HG02840 (cell line): ENCODE data around the gene ASCC2.
"Not testable (repeated sequence)": the region's sequence is repeated elsewhere in the genome, so short reads cannot be mapped to it uniquely, and the experiment has no call there.

Source experiments
- ATAC-seq: cut with Tn5 transposase; IDR thresholded peaks from one replicate; pipeline ENCODE4 v1.9.1; 2021; ENCODE audit warnings: mild to moderate bottlenecking, moderate library complexity, moderate number of reproducible peaks; ENCODE audit not compliant: unreplicated experiment, low FRiP score

ASCC2 gene

GRCh38 chr22:29859030-29859429, 21.0 kb upstream of the ASCC2 start:
- ATAC-seq, result not testable (repeated sequence)

DNA sequence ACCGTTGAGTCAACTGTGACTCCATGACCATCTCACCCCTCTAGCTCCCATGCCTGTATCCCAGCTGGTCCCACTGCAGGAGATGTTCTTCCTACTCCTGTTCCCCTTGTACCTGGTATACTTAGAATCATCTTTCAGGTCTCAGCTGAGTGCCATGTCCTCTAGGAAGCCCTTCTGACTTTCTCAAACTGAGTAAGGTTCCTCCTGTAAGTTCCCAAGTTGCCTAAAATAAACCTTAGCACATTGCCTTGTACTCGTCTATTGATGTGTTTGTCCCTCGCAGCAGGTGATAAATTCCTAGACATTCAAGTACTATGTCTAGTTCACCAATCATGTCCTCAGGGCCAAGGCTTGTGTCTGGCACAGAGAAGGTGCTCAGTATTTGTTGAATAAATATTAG, 18.4 kb upstream of the ASCC2 start:
- ATAC-seq, result no peak

- no peak for ATAC-seq
Observed at GRCh38 chr22:29855611-29856181, 17.6 kb upstream of the ASCC2 start.

DNA sequence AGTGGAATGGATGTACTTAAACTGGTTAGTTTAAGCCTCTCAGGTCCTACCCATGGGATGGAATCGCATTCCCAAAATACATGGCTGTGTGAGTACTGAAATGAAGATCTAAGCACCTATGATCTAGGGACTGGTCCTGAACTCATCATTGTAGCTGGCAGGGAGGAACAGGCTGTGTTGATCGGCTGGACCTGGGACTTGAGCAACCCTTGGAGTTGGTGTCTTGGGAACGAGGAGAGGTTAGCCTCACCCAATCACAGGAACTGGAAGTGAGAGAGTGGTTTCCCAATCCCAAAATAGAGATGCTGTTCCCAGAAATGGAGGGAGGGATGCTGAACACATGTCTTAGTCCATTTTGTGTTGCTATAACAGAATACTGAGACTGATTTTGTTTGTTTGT, 16.4 kb upstream of the ASCC2 start:
- no peak for ATAC-seq

DNA sequence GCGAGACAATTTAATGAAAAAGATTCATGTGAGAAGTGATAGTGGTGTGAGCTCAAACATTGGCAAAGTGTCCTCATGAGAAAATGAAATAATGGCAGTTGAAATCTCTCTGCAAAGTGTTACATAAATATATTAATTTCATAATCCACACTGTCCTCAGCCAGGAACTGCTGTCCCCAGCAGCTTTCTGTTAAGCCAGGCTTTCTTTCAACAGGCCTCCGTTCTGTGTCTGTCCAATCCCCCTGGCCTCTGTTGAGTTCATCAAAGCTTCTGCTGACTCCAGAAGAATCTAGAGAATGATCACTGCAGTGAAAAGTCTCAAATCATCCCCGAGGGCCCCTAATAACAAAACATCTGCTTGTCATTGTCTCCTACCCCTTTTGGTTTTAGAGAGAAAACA, 10.0 kb upstream of the ASCC2 start:
- ATAC-seq, result no peak

GRCh38 chr22:29846290-29846689, 8.2 kb upstream of the ASCC2 start:
- no peak for ATAC-seq

DNA sequence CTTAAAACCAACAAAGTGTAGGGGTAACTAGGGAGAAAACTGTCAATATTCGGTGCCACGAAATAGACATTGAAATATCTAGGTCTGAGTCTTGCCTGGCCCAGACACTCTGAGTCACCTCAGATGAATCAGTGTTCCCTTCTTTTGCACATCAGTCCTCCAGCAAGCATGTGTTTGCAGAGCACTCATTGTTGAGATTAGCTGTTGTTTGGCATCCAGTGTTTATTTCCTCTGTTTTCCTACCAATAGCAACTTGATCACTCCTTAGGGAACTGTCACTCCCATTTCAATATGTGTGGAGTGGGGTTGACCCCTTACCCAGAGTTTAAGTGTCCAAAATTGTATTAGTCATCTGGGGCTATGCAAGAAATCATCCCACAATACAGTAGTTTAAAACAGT, 4.7 kb upstream of the ASCC2 start:
- no peak for ATAC-seq

DNA sequence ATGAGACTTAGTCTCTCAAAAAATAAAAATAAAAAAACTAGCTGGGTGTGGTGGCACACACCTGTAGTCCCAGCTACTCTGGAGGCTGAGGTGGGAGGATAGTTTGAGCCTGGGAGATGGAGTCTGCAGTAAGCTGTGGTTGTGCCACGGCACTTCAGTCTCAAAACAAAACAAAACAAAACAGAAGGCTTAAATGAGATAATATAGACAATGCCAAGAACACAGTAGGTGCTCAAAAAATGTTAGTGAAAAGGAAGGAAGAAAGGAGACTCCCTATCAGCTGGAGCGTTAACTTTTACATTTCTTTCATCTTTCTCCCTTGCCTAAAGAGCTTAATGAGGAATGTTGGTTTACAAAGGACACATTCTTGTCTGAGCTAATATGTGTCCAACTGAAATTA, 4.1 kb upstream of the ASCC2 start:
- ATAC-seq, result no peak

- no peak for ATAC-seq
Observed at GRCh38 chr22:29840498-29840897, 2.4 kb upstream of the ASCC2 start.

DNA sequence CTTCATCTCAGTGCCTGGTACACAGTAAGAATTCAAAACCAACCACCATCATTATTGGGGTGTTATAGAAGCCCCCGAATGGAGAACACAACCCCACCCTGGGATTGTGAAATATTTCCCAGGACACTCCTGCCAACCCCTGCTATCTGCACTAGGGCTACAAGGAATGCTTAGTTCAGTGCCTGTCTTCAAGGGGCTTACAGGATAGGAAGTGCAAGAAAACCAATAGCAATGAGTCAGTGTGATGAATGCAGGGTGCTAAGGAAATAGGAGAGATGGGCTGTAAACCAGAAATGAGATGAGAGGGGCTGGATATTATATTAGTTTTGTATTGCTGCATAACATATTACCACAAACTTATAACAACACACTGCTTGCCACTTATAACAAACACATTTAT, 965 bp upstream of the ASCC2 start:
- ATAC-seq, result no peak

DNA sequence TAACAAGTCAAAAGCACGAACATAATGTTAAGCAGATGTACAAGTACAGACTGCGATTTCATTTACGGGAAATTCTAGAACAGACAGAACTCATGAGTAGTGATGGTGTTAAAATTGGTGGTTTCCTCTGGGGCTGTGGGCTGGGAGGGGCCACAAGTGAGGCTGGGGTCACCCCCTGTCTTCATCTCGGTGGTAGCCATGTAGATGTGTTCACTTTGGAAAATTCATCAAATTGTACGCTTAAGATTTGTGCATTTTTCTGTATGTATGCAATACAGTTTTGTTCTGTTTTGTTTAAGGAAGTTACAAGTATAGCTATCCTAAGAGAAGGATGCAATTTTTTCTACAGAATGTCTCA, 504 bp upstream of the ASCC2 start:
- ATAC-seq, result peak; percentile 4

- ATAC-seq, result not testable (repeated sequence)
Observed at GRCh38 chr22:29836791-29837370, 1.2 kb downstream of the ASCC2 start.

DNA sequence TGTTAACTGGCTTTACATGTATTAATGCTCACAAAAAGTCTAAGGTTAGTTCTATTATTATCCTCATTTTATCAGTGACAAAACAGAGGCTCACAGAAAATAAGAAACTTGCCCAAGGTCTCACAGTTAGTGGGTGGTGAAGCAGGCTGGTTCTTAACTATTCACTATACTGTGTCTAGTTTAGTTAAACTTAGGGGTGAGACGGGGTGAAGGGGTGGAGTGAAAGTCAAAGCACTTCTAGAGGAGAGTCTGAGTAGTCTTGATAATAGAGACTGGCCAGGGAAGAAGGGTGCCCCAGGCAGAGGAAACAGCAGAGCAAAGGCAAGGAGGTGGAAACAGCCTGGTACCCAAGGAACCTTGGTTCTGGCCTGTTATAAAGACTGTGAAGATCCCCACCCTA, 4.0 kb downstream of the ASCC2 start:
- ATAC-seq, result no peak

DNA sequence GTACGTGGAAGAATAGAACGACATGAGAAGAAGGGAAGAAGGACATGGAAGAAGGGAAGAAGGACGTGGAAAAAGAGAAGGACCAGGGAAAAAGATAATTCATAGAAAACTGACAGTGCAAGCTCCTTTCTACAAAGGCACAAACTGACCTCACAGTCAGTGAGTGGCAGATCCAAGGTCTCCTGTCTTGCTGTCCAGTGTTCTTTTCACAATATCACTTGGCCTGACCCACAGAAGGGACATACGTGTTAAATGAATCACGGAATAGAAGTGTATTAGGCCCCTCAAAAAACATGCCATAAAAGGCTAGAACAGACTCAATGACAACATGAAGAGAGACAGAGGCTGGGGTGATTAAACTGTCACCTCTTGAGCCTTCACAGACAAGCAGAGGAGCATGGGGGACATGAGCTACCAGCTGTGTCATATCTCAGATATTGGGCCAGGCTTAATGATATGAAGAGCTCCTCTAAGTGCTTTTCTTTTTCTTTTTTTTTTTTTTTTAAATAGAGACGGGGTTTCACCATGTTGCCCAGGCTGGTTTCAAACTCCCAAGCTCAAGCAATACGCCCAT, 4.6 kb downstream of the ASCC2 start:
- no peak for ATAC-seq

DNA sequence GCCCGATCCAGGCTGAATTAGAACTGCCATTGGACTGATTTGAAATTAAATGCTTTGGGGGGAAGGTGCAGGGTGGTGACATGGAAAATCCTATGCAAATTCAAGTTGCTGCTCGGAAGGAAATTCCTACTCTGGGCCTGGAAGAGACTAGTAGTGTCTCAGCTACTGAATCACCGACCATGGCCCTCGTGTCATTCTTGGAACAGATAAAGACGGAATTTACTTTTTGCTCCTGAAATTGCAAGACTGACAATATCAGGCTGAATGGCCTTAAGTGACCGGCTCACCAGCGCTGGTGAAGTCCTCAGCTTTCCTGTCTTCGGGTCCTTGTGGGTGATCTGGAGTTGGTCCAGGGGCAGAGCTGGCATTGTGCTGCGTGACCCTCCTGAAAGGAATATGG, 6.1 kb downstream of the ASCC2 start:
- ATAC-seq, result no peak

- no peak for ATAC-seq
Observed at GRCh38 chr22:29831186-29831921, 6.7 kb downstream of the ASCC2 start.

GRCh38 chr22:29830585-29830984, 7.5 kb downstream of the ASCC2 start:
- ATAC-seq, result no peak

- ATAC-seq, result not testable (repeated sequence)
Observed at GRCh38 chr22:29827726-29828125, 10.3 kb downstream of the ASCC2 start.

DNA sequence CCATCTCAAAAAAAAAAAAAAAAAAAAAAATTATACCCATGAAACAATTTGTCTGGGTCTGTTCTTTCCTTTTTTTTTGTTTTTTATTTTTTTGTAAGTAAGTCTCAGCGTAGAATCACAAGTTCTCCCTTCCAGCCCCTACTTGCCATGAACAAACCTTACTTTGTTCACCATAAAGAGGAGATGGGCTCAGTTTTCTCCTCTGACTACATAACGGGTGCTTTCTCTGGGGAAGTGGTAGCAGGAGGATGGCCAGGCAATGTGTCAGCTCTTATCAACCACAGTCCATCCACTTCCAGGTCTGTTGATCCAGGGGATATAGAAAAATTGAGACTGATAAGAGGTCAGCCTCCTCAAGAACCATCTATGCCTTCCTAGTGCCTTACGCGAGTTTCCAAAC, 11.0 kb downstream of the ASCC2 start:
- ATAC-seq, result no peak

DNA sequence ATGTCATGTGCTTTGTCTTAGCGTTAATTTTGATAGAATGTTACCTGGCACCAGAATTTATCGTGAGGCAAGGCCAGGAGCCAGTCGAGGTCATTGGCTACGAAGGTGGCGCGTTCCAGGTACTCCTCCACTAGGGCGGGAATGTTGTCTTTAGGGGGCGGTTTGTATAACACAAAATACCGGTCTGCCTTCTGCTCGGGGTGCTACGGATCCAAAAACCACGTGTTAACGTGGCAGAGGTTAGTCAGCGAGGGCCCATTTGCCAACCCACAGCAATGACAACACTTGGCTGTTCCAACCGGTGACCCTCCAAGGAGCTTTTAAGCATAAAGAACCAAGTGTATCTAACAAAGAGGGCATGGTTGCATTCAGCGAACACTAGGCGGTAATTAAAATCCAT, 12.5 kb downstream of the ASCC2 start:
- ATAC-seq, result no peak

DNA sequence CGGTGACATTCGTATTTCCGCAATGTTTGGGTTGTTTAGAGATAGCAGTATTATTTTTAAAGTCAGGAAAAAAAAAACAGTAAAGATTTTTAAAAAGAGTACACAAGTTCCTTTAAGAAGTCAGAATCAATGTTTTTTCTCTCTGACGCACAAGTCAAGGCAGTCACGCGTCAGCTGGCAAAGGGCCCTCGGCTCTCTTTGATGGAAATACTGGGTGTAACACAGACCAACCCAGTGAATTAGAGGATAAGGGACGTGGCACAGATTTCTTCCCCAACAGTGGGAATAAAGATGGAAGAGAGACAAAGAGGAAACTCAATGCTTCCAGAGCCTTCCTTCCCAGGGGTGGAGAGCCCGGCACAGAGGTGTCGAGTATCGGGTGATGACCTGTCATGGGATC, 13.4 kb downstream of the ASCC2 start:
- ATAC-seq, result no peak
